HK-2 (cell line): ENCODE data around the gene DDX20.

ENCODE experiments used
- DNase-seq: peaks from one replicate; pipeline ENCODE4 v3.0.0-alpha.2; 2018; ENCODE audit not compliant: unreplicated experiment

The DDX20 gene

GRCh38 chr1:111755331-111756123 lies at the start of gene DDX20:
DDX20 (plus strand) TSS chr1:111755901; CDS start chr1:111755925, 24 bp downstream.
- peak; percentile 89 for DNase-seq

- no peak for DNase-seq
These were observed 48.8 kb upstream of the DDX20 start for GRCh38 chr1:111706921-111707320.

GRCh38 chr1:111707906-111708305 lies 47.8 kb upstream of the DDX20 start:
- DNase-seq = no peak

GRCh38 chr1:111709986-111710385 lies 45.7 kb upstream of the DDX20 start:
- DNase-seq = no peak

- DNase-seq = no peak
These were observed 39.4 kb upstream of the DDX20 start for GRCh38 chr1:111716333-111716732.

- no peak for DNase-seq
These were observed 38.3 kb upstream of the DDX20 start for GRCh38 chr1:111717450-111717849.

GRCh38 chr1:111719135-111719534 lies 36.6 kb upstream of the DDX20 start:
- no peak for DNase-seq

GRCh38 chr1:111719674-111720132 lies 36.0 kb upstream of the DDX20 start:
- DNase-seq = no peak

- DNase-seq = no peak
These were observed 35.3 kb upstream of the DDX20 start for GRCh38 chr1:111720274-111720976.

GRCh38 chr1:111720977-111721786 lies 34.5 kb upstream of the DDX20 start:
- DNase-seq = no peak

GRCh38 chr1:111723091-111723806 lies 32.5 kb upstream of the DDX20 start:
- DNase-seq = no peak

GRCh38 chr1:111723871-111724270 lies 31.8 kb upstream of the DDX20 start:
- no peak for DNase-seq

GRCh38 chr1:111725192-111725591 lies 30.5 kb upstream of the DDX20 start:
- no peak for DNase-seq

- no peak for DNase-seq
These were observed 28.6 kb upstream of the DDX20 start for GRCh38 chr1:111727056-111727455.

GRCh38 chr1:111729271-111729921 lies 26.3 kb upstream of the DDX20 start:
- DNase-seq = no peak

- DNase-seq = no peak
These were observed 25.6 kb upstream of the DDX20 start for GRCh38 chr1:111729946-111730681.

- no peak for DNase-seq
These were observed 25.0 kb upstream of the DDX20 start for GRCh38 chr1:111730706-111731105.

GRCh38 chr1:111731956-111732355 lies 23.7 kb upstream of the DDX20 start:
- DNase-seq = no peak

- DNase-seq = no peak
These were observed 23.0 kb upstream of the DDX20 start for GRCh38 chr1:111732718-111733117.
